Middle frontal gyrus (tissue), 1 donor: ENCODE results near the gene C2CD2.

Experiments used
- DNase-seq: peaks from one replicate; pipeline ENCODE4 v3.0.0-alpha.2; 2015; ENCODE audit warnings: low spot score; ENCODE audit errors: extremely low spot score

The C2CD2 gene

GRCh38 chr21:41914965-41915364, 38.9 kb downstream of the C2CD2 start:
- no peak for DNase-seq

- no peak for DNase-seq
Measured at GRCh38 chr21:41914358-41914757, 39.5 kb downstream of the C2CD2 start.

GRCh38 chr21:41913230-41913629, 40.6 kb downstream of the C2CD2 start:
- DNase-seq: no peak

GRCh38 chr21:41908829-41909228, 45.0 kb downstream of the C2CD2 start:
- no peak for DNase-seq

- DNase-seq: no peak
Measured at GRCh38 chr21:41907496-41908258, 46.1 kb downstream of the C2CD2 start.

- no peak for DNase-seq
Measured at GRCh38 chr21:41906770-41907169, 47.0 kb downstream of the C2CD2 start.

GRCh38 chr21:41903559-41904351, 50.1 kb downstream of the C2CD2 start:
- no peak for DNase-seq

- DNase-seq: no peak
Measured at GRCh38 chr21:41902946-41903345, 50.9 kb downstream of the C2CD2 start.

GRCh38 chr21:41901782-41902181, 52.0 kb downstream of the C2CD2 start:
- DNase-seq: no peak

GRCh38 chr21:41901099-41901498, 52.7 kb downstream of the C2CD2 start:
- no peak for DNase-seq

- DNase-seq: no peak
Measured at GRCh38 chr21:41900401-41900800, 53.4 kb downstream of the C2CD2 start.

- no peak for DNase-seq
Measured at GRCh38 chr21:41899426-41900202, 54.2 kb downstream of the C2CD2 start.

GRCh38 chr21:41898998-41899397, 54.8 kb downstream of the C2CD2 start:
- DNase-seq: no peak

GRCh38 chr21:41897700-41898099, 56.1 kb downstream of the C2CD2 start:
- no peak for DNase-seq

- no peak for DNase-seq
Measured at GRCh38 chr21:41897047-41897669, 56.7 kb downstream of the C2CD2 start.

GRCh38 chr21:41895643-41896493, 58.0 kb downstream of the C2CD2 start:
- no peak for DNase-seq

GRCh38 chr21:41894922-41895557, 58.8 kb downstream of the C2CD2 start:
- DNase-seq: no peak

GRCh38 chr21:41894511-41894910, 59.3 kb downstream of the C2CD2 start:
- DNase-seq: no peak

- no peak for DNase-seq
Measured at GRCh38 chr21:41892726-41893125, 61.1 kb downstream of the C2CD2 start.

GRCh38 chr21:41891132-41891531, 62.7 kb downstream of the C2CD2 start:
- no peak for DNase-seq
